ENCODE measurements around the gene BLNK. TPM values are rescaled to one million over a fixed set of nuclear protein-coding genes. Genes with fewer than 3 reads are reported as not detected.

BLNK gene
- polyA plus RNA-seq, 1 of the 3 experiments (the other 2 are of a cell fraction), result not detected

- no peaks in the 10 kb centered on the region for H4K20me1 ChIP-seq (ENCODE audit: insufficient read depth)
- TF ChIP-seq MAX (IDR thresholded peaks at IDR 0.05; ENCODE audit: low read depth), result no peak
- 35% methylated on average over 5 of the region's 5 CpGs for WGBS (ENCODE audit: low lambda C conversion rate)
- H3K9ac ChIP-seq, result no peak overlapping the region
- no peak overlapping the region for H3K4me2 ChIP-seq
- no peaks in the 10 kb centered on the region; a peak in 1 of 4 replicates for H3K4me1 ChIP-seq (ENCODE audit: control insufficient read depth in 1 of 2, insufficient read depth in 2 of 2, low read depth in 1 of 2, low read length in 1 of 2)
- ChIA-PET POLR2A (no interaction called here), CTCF (interaction anchor here (1.2 kb wide), 1 partner anchor 238 kb away, joined by 3 read pairs; no protein-coding TSS in a partner anchor)
- H3K36me3 ChIP-seq (replicated peaks in 1 of 2; ENCODE audit: control insufficient read depth in 1 of 2, insufficient read depth in 2 of 2, low read length in 1 of 2), result no peaks in the 10 kb centered on the region
- H3K4me3 ChIP-seq (ENCODE audit: low read depth in 2 of 2, low read length in 1 of 2), result no peak overlapping the region
- H3F3A ChIP-seq (replicated peaks; ENCODE audit: insufficient read depth), result no peaks in the 10 kb centered on the region
- no peaks in the 10 kb centered on the region for H3K27me3 ChIP-seq (ENCODE audit: insufficient read depth)
- H3K9me3 ChIP-seq, result no peaks in the 10 kb centered on the region
- no peak for DNase-seq
- no peaks in the 10 kb centered on the region for H3K79me2 ChIP-seq (ENCODE audit: insufficient read depth)
- no peak overlapping the region for H2AFZ ChIP-seq (ENCODE audit: low read depth)
- no peak overlapping the region for H3K27ac ChIP-seq (ENCODE audit: low read depth in 2 of 2, low read length in 1 of 2)
- no peaks in the 10 kb centered on the region for H3K9me2 ChIP-seq
Observed at GRCh38 chr10:96254976-96255375, 16.4 kb downstream of the BLNK start.

DNA sequence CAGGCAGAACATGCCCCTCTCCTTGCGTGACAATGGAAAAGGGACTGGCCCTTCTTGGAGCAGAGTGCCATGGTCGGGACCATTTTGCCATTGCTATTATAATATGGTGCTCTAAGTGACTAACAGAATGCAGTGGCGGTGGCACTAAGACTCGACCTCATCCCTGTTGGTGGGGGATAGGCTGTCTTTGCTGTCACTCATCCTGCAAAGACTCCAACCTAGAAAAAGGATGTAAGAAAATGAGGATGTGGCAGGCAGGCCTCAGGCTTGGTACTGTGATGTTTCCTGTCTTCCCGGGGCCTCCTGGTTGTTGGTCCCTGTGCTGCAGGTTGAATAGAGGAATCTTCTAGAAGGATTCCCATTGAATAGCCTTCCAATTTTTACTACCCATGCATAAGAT lies 18.6 kb downstream of the BLNK start:
- CTCF ChIA-PET, result interaction anchor here (5.1 kb wide), 1 partner anchor 23 kb away, joined by 28 read pairs; no protein-coding TSS in a partner anchor

More for the DNA sequence above, 18.6 kb downstream of the BLNK start:
- Histone ChIP-seq H3K27ac (ENCODE audit: low read depth in 2 of 2, low read length in 1 of 2) (no peak overlapping the region), H3K27me3 (ENCODE audit: insufficient read depth) (no peaks in the 10 kb centered on the region), H3F3A (replicated peaks; ENCODE audit: insufficient read depth) (no peaks in the 10 kb centered on the region), H3K9me2 (no peaks in the 10 kb centered on the region), H3K9ac (no peak overlapping the region), H3K4me3 (ENCODE audit: low read depth in 2 of 2, low read length in 1 of 2) (no peak overlapping the region), H2AFZ (ENCODE audit: low read depth) (no peak overlapping the region), H4K20me1 (ENCODE audit: insufficient read depth) (no peaks in the 10 kb centered on the region), H3K4me2 (no peak overlapping the region), H3K79me2 (ENCODE audit: insufficient read depth) (no peaks in the 10 kb centered on the region), H3K9me3 (no peaks in the 10 kb centered on the region), H3K4me1 (ENCODE audit: control insufficient read depth in 1 of 2, insufficient read depth in 2 of 2, low read depth in 1 of 2, low read length in 1 of 2) (no peaks in the 10 kb centered on the region; a peak in 1 of 4 replicates), H3K36me3 (replicated peaks in 1 of 2; ENCODE audit: control insufficient read depth in 1 of 2, insufficient read depth in 2 of 2, low read length in 1 of 2) (no peaks in the 10 kb centered on the region)
- 52% methylated on average over 5 of the region's 5 CpGs for WGBS (ENCODE audit: low lambda C conversion rate)
- POLR2A ChIA-PET, result no interaction called here
- no peak for TF ChIP-seq SIN3A (IDR thresholded peaks at IDR 0.05; ENCODE audit: borderline replicate concordance, low read depth, low read length)
- TF ChIP-seq PBX3 (IDR thresholded peaks at IDR 0.05), result no peak
- no peak for TF ChIP-seq GATA2 (CRISPR knock-in tag; IDR thresholded peaks at IDR 0.05)
- TF ChIP-seq TAF1 (IDR thresholded peaks at IDR 0.05; ENCODE audit: borderline replicate concordance, low read depth, low read length), result no peak
- no peak for TF ChIP-seq SMC3 (IDR thresholded peaks at IDR 0.05; ENCODE audit: low read depth, low read length)
- no peak for TF ChIP-seq RFX5 (IDR thresholded peaks at IDR 0.05; ENCODE audit: low read length)
- TF ChIP-seq GABPA (IDR thresholded peaks at IDR 0.05; ENCODE audit: low read depth), result no peak
- no peak for TF ChIP-seq MAX (IDR thresholded peaks at IDR 0.05; ENCODE audit: low read depth)
- TF ChIP-seq ZBTB33 (IDR thresholded peaks at IDR 0.05; ENCODE audit: borderline replicate concordance, low read depth), result no peak
- TF ChIP-seq NRF1 (IDR thresholded peaks at IDR 0.05; ENCODE audit: low read depth, low read length), result no peak
- no peak for TF ChIP-seq IRF3 (IDR thresholded peaks at IDR 0.05; ENCODE audit: low read depth, low read length)
- TF ChIP-seq, protein P1, sequence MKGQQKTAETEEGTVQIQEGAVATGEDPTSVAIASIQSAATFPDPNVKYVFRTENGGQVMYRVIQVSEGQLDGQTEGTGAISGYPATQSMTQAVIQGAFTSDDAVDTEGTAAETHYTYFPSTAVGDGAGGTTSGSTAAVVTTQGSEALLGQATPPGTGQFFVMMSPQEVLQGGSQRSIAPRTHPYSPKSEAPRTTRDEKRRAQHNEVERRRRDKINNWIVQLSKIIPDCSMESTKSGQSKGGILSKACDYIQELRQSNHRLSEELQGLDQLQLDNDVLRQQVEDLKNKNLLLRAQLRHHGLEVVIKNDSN (IDR thresholded peaks at IDR 0.05; ENCODE audit: borderline replicate concordance, low read depth), result no peak
- no peak for TF ChIP-seq MEF2A (IDR thresholded peaks at IDR 0.05; ENCODE audit: borderline replicate concordance, low read depth)
- DNase-seq, result no peak

All from SK-N-SH (cell line).